OCI-LY1 (cell line): ENCODE measurements around the gene SH3RF3.

ENCODE experiments used
- H2AFZ ChIP-seq: fragments of 200-600 bp; sonication (generic), shearing (Covaris generic); 2 replicates; pipeline ENCODE4 v1.6.0; 2014; ENCODE audit warnings: antibody characterized with exemption, mild to moderate bottlenecking, low read length
- H3F3A ChIP-seq: fragments of 200-600 bp; sonication (generic), shearing (Covaris generic); 2 replicates; pipeline ENCODE4 v1.6.0; 2014; ENCODE audit warnings: mild to moderate bottlenecking, antibody characterized with exemption, low read length, moderate library complexity; ENCODE audit not compliant: insufficient read depth
- H3K27ac ChIP-seq: fragments of 200-600 bp; sonication (generic); 2 replicates; pipeline ENCODE4 v1.5.1; 2014; ENCODE audit warnings: low read length, mixed run types, mild to moderate bottlenecking, low read depth; ENCODE audit not compliant: poor library complexity, severe bottlenecking
- H3K27me3 ChIP-seq: fragments of 200-600 bp; sonication (generic); 2 replicates; pipeline ENCODE4 v1.6.0; 2014; ENCODE audit warnings: antibody characterized with exemption, mild to moderate bottlenecking, low read length, moderate library complexity; ENCODE audit not compliant: insufficient read depth
- H3K36me3 ChIP-seq: fragments of 200-600 bp; sonication (generic); 2 replicates; pipeline ENCODE4 v1.6.1; 2014; ENCODE audit warnings: mild to moderate bottlenecking, antibody characterized with exemption, low read length, moderate library complexity, mixed read lengths; ENCODE audit not compliant: insufficient read depth
- H3K4me1 ChIP-seq: fragments of 200-600 bp; sonication (generic); 2 replicates; pipeline ENCODE4 v1.5.1; 2014; ENCODE audit warnings: mild to moderate bottlenecking, low read length, moderate library complexity; ENCODE audit not compliant: insufficient read depth, severe bottlenecking
- H3K4me2 ChIP-seq: fragments of 200-600 bp; sonication (generic), shearing (Covaris generic); 2 replicates; pipeline ENCODE4 v1.6.1; 2014; ENCODE audit warnings: low read length
- H3K4me3 ChIP-seq: fragments of 200-600 bp; sonication (generic); 2 replicates; pipeline ENCODE4 v1.5.1; 2014; ENCODE audit warnings: low read length, low read depth, mild to moderate bottlenecking, mixed read lengths; ENCODE audit not compliant: poor library complexity, severe bottlenecking
- H3K79me2 ChIP-seq: fragments of 200-600 bp; shearing (Covaris generic); 2 replicates; pipeline ENCODE4 v1.6.1; 2016; ENCODE audit warnings: mixed run types, low read length, mixed read lengths; ENCODE audit not compliant: insufficient read depth
- H3K9ac ChIP-seq: fragments of 200-600 bp; sonication (generic), shearing (Covaris generic); 2 replicates; pipeline ENCODE4 v1.6.1; 2014; ENCODE audit warnings: mild to moderate bottlenecking, low read length, mixed read lengths
- H3K9me2 ChIP-seq: fragments of 200-600 bp; sonication (generic), shearing (Covaris generic); 2 replicates; pipeline ENCODE4 v1.6.1; 2014; ENCODE audit warnings: low read depth, mild to moderate bottlenecking, low read length, mixed read lengths
- H3K9me3 ChIP-seq: fragments of 200-600 bp; shearing (Covaris generic); 2 replicates; pipeline ENCODE4 v1.6.1; 2014; ENCODE audit warnings: low read length, mixed read lengths
- H4K20me1 ChIP-seq: fragments of 200-600 bp; sonication (generic), shearing (Covaris generic); 2 replicates; pipeline ENCODE4 v1.6.0; 2016; ENCODE audit warnings: mild to moderate bottlenecking, low read length; ENCODE audit not compliant: insufficient read depth
- CTCF ChIP-seq: fragments of 200-600 bp; sonication (generic), shearing (Covaris generic); IDR thresholded peaks from 2 replicates; pipeline ENCODE4 v1.5.1; 2017; ENCODE audit warnings: mild to moderate bottlenecking, antibody characterized with exemption, low read length, moderate library complexity, mixed read lengths
- EZH2 ChIP-seq: fragments of 200-600 bp; sonication (generic), shearing (Covaris generic); IDR thresholded peaks from 2 replicates; pipeline ENCODE4 v1.8.0; 2017; ENCODE audit warnings: borderline replicate concordance, mixed run types, mild to moderate bottlenecking, antibody characterized with exemption, low read length, moderate library complexity, mixed read lengths

SH3RF3 gene

GRCh38 chr2:109513749-109514588, 385.0 kb downstream of the SH3RF3 start:
- Histone ChIP-seq H3K4me3 (no peak overlapping the region), H3F3A (no peaks in the 10 kb centered on the region), H3K9me3 (no peaks in the 10 kb centered on the region), H3K9me2 (no peaks in the 10 kb centered on the region), H4K20me1 (no peaks in the 10 kb centered on the region), H3K9ac (no peak overlapping the region), H3K4me1 (no peaks in the 10 kb centered on the region), H3K27ac (no peak overlapping the region), H2AFZ (no peak overlapping the region), H3K36me3 (no peaks in the 10 kb centered on the region), H3K4me2 (no peak overlapping the region), H3K27me3 (no peaks in the 10 kb centered on the region), H3K79me2 (no peaks in the 10 kb centered on the region)
- TF ChIP-seq EZH2 (no peak), CTCF (no peak)

GRCh38 chr2:109514857-109515256, 385.9 kb downstream of the SH3RF3 start:
- no peak overlapping the region for H3K27ac ChIP-seq
- no peaks in the 10 kb centered on the region for H3K27me3 ChIP-seq
- H3K4me2 ChIP-seq: no peak overlapping the region
- H3K4me1 ChIP-seq: no peaks in the 10 kb centered on the region
- H3K9me2 ChIP-seq: no peaks in the 10 kb centered on the region
- no peaks in the 10 kb centered on the region for H3K9me3 ChIP-seq
- no peak overlapping the region for H3K4me3 ChIP-seq
- H2AFZ ChIP-seq: no peak overlapping the region
- no peaks in the 10 kb centered on the region for H4K20me1 ChIP-seq
- TF ChIP-seq CTCF (no peak), EZH2 (no peak)
- H3K36me3 ChIP-seq: no peaks in the 10 kb centered on the region
- H3F3A ChIP-seq: no peaks in the 10 kb centered on the region
- no peaks in the 10 kb centered on the region for H3K79me2 ChIP-seq
- no peak overlapping the region for H3K9ac ChIP-seq

- no peaks in the 10 kb centered on the region for H3K4me1 ChIP-seq
- no peak overlapping the region for H3K4me2 ChIP-seq
- no peak overlapping the region for H2AFZ ChIP-seq
- no peaks in the 10 kb centered on the region for H3K79me2 ChIP-seq
- H3K36me3 ChIP-seq: no peaks in the 10 kb centered on the region
- no peaks in the 10 kb centered on the region for H3K9me2 ChIP-seq
- no peak overlapping the region for H3K9ac ChIP-seq
- H3K9me3 ChIP-seq: no peaks in the 10 kb centered on the region
- no peak overlapping the region for H3K4me3 ChIP-seq
- H4K20me1 ChIP-seq: no peaks in the 10 kb centered on the region
- no peak overlapping the region for H3K27ac ChIP-seq
- no peaks in the 10 kb centered on the region for H3F3A ChIP-seq
- no peaks in the 10 kb centered on the region for H3K27me3 ChIP-seq
- no peak for TF ChIP-seq EZH2
- TF ChIP-seq CTCF: peak; percentile 71
These were observed 387.6 kb downstream of the SH3RF3 start for GRCh38 chr2:109516445-109517117.
